GM10266 (cell line): Measurements from ENCODE around the gene LARP4B.
A peak's percentile ranks its signal among the peaks of the same experiment; 100 is the strongest.

Experiments used
- DNase-seq: peaks from one replicate; pipeline ENCODE4 v3.0.0; 2012; ENCODE audit errors: extremely low spot score
- TF ChIP-seq, protein P1 (sequence below): IDR thresholded peaks from 2 replicates; pipeline ENCODE4 v1.5.1; 2012; ENCODE audit warnings: mild to moderate bottlenecking, low read depth; ENCODE audit not compliant: control insufficient read depth, insufficient read depth; ENCODE audit errors: missing control alignments

LARP4B gene

DNA sequence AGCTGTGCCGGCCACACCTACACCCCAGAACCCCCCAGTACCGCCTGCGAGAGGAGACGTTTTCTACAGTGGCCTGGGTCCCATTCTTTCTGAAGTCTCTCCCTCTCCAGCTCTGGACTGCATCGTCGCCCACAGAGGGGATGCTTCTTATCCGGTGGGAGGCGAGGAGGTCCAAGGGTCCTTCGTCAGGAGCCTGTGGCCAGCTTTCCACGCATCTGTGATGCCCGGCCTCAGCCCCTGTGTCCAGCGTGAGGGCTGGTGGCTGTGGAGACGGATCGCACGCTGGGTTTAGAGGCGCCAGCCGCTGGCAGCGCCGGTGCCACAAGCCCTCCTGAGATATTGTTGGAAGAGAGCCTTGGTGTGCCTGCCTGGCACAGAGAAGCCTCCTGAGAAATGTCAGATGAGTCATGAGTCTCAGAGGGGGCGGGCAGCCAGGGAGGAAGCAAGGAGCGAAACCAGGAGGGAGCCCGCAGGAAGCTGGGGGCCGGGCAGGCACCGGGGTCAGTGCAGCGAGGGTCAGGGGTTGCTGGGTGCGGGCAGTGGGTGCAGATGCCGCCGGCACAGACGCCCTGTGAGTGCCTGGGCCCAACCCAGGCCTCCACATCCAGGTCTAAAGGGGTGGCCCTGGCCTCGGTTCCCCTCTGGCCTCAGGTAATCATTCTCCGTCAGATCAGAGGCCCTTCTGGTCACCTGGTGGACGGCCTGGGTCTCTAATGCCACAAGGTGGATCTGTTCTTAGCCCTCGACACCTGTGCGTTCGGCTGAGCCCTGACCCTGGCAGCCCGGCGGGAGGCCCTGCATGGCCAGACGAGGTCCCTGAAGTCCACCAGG is 156.0 kb downstream of the LARP4B start:
- DNase-seq = peak; percentile 17
- TF ChIP-seq, protein P1, sequence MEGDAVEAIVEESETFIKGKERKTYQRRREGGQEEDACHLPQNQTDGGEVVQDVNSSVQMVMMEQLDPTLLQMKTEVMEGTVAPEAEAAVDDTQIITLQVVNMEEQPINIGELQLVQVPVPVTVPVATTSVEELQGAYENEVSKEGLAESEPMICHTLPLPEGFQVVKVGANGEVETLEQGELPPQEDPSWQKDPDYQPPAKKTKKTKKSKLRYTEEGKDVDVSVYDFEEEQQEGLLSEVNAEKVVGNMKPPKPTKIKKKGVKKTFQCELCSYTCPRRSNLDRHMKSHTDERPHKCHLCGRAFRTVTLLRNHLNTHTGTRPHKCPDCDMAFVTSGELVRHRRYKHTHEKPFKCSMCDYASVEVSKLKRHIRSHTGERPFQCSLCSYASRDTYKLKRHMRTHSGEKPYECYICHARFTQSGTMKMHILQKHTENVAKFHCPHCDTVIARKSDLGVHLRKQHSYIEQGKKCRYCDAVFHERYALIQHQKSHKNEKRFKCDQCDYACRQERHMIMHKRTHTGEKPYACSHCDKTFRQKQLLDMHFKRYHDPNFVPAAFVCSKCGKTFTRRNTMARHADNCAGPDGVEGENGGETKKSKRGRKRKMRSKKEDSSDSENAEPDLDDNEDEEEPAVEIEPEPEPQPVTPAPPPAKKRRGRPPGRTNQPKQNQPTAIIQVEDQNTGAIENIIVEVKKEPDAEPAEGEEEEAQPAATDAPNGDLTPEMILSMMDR = no peak

DNA sequence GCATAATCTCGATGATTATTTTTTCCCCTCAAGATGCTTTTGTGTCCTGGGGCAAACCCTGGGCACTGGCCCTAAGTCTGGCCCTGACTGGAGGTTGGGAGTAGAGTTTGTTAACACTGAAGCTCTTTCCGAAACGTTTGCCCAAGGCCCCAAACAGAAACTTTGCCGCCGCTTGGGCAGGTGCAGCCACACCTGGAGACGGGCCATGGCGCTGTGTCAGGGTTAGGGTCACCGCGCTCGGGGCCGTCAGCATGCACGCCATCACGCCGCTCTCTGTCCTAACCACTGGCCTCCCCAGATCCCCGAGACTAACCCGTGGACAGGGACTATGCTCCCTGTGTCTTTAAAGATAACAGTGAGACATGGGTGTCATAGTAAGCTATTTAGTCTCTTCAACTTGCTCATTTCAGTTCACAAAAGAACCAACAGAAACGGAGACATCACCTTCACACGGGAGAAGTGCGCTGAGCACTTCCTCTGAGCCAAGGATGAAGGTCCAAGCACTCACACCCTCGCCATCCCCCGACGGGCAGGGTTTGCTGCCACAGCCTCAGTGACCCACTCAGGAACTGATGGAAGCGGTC is 156.8 kb downstream of the LARP4B start:
- DNase-seq = peak; percentile 21
- TF ChIP-seq, protein P1 = no peak

DNA sequence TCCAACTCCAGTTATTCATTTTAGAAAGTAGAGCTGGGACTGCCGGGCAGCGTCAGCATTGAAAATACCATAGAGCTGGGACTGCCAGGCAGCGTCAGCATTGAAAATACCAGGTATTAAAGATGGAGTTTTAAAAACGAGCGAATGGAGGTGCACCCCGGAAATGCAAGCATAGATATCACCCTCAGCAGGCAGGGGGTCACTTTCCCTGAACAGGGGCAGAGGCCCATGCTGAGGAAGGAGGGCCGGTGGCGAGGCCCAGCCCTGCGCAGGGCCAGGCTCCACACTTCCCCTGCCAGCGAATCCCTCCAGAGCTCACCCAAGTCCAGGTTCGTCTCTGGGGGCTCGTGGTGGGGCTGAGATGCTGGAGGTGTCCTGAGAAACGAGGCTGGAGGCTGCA is 157.3 kb downstream of the LARP4B start:
- TF ChIP-seq, protein P1 = no peak
- DNase-seq = peak; percentile 10

DNA sequence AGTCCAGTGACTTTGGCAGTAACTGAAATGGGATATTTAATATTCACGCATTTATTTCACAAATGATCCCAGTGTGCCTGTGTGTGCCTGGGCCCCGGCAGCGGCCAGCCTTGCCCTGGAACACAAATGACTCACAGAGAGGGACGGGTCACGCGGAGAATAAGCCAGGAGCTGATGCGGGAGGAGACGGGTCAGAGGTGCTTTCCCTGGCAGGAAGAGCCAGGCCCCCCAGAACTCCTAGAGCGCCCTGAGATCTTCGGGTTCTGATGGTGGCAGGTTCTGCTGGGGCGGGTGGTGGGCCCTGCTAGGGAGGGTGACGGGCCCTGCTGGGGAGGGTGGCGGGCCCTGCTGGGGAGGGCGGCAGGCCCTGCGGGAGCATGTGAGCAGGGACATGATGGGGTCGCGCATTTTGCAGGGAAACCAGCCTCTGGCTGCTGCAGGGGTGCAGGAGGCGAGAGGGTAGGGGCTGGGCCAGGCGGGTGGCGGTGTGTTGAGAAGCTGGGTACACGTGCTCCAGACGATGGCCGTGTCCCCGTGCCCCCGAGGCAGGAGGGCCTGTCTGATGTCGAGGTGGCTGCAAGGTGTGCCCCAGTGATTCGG is 157.8 kb downstream of the LARP4B start:
- DNase-seq = peak; percentile 11
- TF ChIP-seq, protein P1 = no peak

DNA sequence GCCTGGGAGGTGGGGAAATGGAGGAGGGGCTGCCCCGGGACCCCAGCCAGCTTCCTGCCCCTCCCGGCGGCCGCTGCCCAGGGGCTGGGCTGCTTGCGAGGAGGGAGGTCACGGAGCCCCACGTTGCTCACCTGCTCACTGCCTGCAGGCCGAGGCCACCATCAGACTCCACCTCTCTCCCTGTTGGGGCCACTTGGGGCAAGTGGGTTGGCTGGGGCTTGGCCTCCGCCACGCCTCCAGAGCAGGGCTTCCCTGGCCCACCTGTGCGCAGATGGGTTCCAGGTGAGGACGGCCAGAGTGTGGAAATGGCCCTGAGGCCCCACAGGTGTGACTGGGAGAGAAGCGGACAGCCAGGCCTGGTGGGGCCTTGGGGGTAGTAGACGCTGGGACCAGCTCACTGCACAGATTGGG is 159.3 kb downstream of the LARP4B start:
- TF ChIP-seq, protein P1 = no peak
- DNase-seq = peak; percentile 17

DNA sequence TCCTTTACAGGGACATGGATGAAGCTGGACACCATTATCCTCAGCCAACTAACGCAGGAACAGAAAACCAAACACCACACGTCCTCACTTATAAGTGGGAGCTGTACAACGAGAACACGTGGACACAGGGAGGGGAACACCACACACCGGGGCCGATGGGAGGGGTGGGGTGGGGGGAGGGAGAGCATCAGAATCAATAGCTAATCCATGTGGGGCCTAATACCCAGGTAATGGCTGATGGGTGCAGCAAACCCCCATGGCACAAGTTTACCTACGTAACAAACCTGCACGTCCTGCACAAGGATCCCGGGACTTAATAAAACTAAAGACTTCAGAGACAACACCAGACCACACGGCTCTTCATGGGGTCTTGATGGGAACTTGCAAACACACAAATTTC is 159.9 kb downstream of the LARP4B start:
- TF ChIP-seq, protein P1 = no peak
- DNase-seq = no peak

DNA sequence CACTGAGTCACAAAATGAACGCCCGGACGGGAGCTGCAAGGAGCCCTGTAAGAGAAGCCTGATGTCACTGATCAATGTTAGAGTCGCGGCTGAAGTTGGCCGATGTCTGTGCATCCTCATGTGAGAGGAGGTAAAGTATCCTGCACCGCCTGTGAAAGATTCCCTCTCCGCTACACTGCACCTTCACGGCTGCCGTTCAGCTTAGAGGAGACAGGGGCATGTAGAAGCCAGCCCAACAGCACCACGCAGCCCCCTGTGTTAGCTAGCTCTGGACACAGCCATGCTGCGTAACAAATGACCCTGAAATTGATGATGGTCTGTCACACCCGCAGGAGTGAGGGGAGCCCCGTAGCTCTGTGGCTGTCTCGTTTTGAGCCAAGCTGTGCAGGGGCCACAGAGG is 160.5 kb downstream of the LARP4B start:
- TF ChIP-seq, protein P1 = no peak
- DNase-seq = no peak

DNA sequence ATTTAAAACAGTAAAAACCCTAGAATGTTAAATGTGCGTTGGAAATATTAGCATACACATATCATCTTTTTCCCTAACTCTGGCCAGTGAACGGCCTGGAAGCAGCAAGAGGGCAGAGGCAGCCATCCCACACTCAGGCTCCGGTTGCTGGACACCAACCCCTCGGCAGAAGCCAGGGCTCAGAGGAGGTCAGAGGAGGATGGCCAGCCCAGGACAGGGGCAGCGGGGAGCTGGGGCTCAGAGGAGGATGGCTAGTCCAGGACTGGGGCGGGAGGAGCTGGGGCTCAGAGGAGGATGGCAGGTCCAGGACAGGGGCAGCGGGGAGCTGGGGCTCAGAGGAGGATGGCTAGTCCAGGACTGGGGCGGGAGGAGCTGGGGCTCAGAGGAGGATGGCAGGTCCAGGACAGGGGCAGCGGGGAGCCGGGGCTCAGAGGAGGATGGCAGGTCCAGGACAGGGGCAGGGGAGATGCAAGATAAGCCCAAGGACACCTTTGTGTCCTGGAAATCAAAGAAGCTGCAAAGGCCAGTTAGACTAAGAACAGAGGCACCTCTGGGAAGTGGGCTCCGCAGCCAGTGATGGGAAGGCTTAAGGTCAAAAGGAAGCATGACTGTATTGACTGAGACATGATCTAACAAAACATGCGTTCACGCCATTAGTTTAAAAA is 161.3 kb downstream of the LARP4B start:
- DNase-seq = peak; percentile 13
